Stomach (tissue), 9 donors: ENCODE data around the gene MANSC1. TPM values are rescaled to one million over a fixed set of nuclear protein-coding genes. Genes with fewer than 3 reads are reported as not detected.
A peak's percentile ranks its signal among the peaks of the same experiment; 100 is the strongest.

Source experiments
- DNase-seq, 2 donors: peaks; one replicate each; pipeline versions ENCODE4 v3.0.0 to v3.0.0-alpha.2; 2013 to 2019
- H3K27ac ChIP-seq, 5 donors: fragments of 200-600 bp in 4 of 5; sonication (generic) in 4 of 5; one replicate each; pipeline ENCODE4 v1.5.1; 2013 to 2019; ENCODE audit warnings: mild to moderate bottlenecking in 1 of 5, moderate library complexity in 1 of 5
- H3K27me3 ChIP-seq, 3 donors: fragments of 200-600 bp; sonication (generic); one replicate each; pipeline ENCODE4 v1.5.1; 2017 to 2019; ENCODE audit warnings: mixed run types in 1 of 3
- H3K36me3 ChIP-seq, 4 donors: fragments of 200-600 bp; sonication (generic); 1 replicate in 3 of 4; 2 replicates in 1 of 4; pipeline ENCODE4 v1.5.1; 2016 to 2019
- H3K4me1 ChIP-seq, 4 donors: fragments of 200-600 bp; sonication (generic); one replicate each; pipeline ENCODE4 v1.5.1; 2016 to 2019
- H3K4me3 ChIP-seq, 4 donors: fragments of 200-600 bp; sonication (generic) in 3 of 4; one replicate each; pipeline ENCODE4 v1.5.1; 2016 to 2019; ENCODE audit warnings: mild to moderate bottlenecking in 1 of 4
- H3K9me3 ChIP-seq, 4 donors: fragments of 200-600 bp; sonication (generic); one replicate each; pipeline ENCODE4 v1.5.1; 2016 to 2019
- CTCF ChIP-seq, 7 experiments: fragments of 450-650 bp in 4 of 7; fragments of 200-600 bp in 3 of 7; sonication (generic) in 3 of 7; IDR thresholded peaks; one replicate each; pipeline ENCODE4 v1.5.1; 2016 to 2019; ENCODE audit warnings: antibody characterized with exemption in 7 of 7, control low read depth in 2 of 7, mild to moderate bottlenecking in 1 of 7
- EP300 ChIP-seq: sonication (generic); formaldehyde crosslinking; IDR thresholded peaks from one replicate; pipeline ENCODE4 v1.6.1; 2017; ENCODE audit warnings: antibody characterized with exemption
- POLR2A ChIP-seq, 4 donors: fragments of 450-650 bp; IDR thresholded peaks; one replicate each; pipeline ENCODE4 v1.6.1; 2016; ENCODE audit warnings: antibody characterized with exemption in 4 of 4, control low read depth in 2 of 4, mild to moderate bottlenecking in 1 of 4, moderate library complexity in 1 of 4
- POLR2AphosphoS5 ChIP-seq, 3 donors: sonication (generic); formaldehyde crosslinking; IDR thresholded peaks; one replicate each; pipeline ENCODE4 v1.6.1; 2016; ENCODE audit warnings: antibody characterized with exemption in 3 of 3
- WGBS, 5 donors: extraction: QIAGEN DNeasy Blood & Tissue Kit in 3 of 5; methylation state at CpG; one replicate each; pipeline versions ENCODE4 v1.1.5 to v1.1.7; 2013 to 2018; 5-methylcytosine and 5-hydroxymethylcytosine counted together
- intact Hi-C: fragments of 100-400 bp; cut with DNase I; formaldehyde crosslinking; loops from one replicate; pipeline ENCODE4 v1.15.1; 2023; ENCODE audit warnings: low total_unique reads
- polyA plus RNA-seq, 3 donors: library from polyadenylated mRNA; stranded (reverse); fragments of 200-250 nt; gene quantifications; one replicate each; pipeline ENCODE4 v1.2.3, GENCODE V29; 2013
- total RNA-seq, 5 donors: library from RNA; depleted of rRNA; stranded (reverse); fragments of >200 nt; gene quantifications; one replicate each; pipeline versions ENCODE4 v1.1.0 to v1.2.3, GENCODE V29; 2014 to 2016
- donor health status: healthy with polysubstance abuse.
- donor health status: Bipolar disorder and iron deficiency.
- donor health status: healthy.

MANSC1 gene
- total and polyA plus RNA-seq, 8 donors = 0.29 to 35.7 (median 9.5) TPM

GRCh38 chr12:12379831-12380730 is 30.0 kb upstream of the MANSC1 start:
- peaks cover 0 to 6% (median 1%) of the 10 kb centered on the region in 4 donors for H3K36me3 ChIP-seq
- TF ChIP-seq POLR2A (IDR thresholded peaks at IDR 0.05) (no peak), EP300 (no peak), CTCF (IDR thresholded peaks at IDR 0.05) (no peak), POLR2AphosphoS5 (IDR thresholded peaks at IDR 0.05) (no peak)
- peak in 1 of 2 donors; percentile 42 for DNase-seq
- H3K27me3 ChIP-seq = no peaks in the 10 kb centered on the region
- H3K4me3 ChIP-seq = no peak overlapping the region
- no peaks in the 10 kb centered on the region for H3K9me3 ChIP-seq
- intact Hi-C loops = no loop called here
- WGBS, 5 donors = 54 to 61% (median 56%) methylated on average over 4 of the region's 4 CpGs
- H3K4me1 ChIP-seq = peaks cover 0 to 37% (median 15%) of the 10 kb centered on the region in 4 donors
- H3K27ac ChIP-seq = peak overlapping the region; percentile 20 to 59 (median 32)

- 70 to 92% (median 81%) methylated on average over 2 of the region's 2 CpGs for WGBS, 5 donors
- intact Hi-C loops = no loop called here
These were observed 28.6 kb upstream of the MANSC1 start for GRCh38 chr12:12378616-12379015.

GRCh38 chr12:12376646-12377448 is 26.8 kb upstream of the MANSC1 start:
- Histone ChIP-seq H3K4me1 (peaks cover 0 to 29% (median 12%) of the 10 kb centered on the region in 4 donors), H3K9me3 (no peaks in the 10 kb centered on the region), H3K27ac (no peak overlapping the region), H3K36me3 (peaks cover 3 to 16% (median 4%) of the 10 kb centered on the region in 4 donors), H3K27me3 (no peaks in the 10 kb centered on the region), H3K4me3 (no peak overlapping the region)
- intact Hi-C loops = no loop called here
- 79 to 84% (median 80%) methylated on average over 12 of the region's 12 CpGs for WGBS, 5 donors
- DNase-seq = peak in 1 of 2 donors; percentile 90
- peak in 1 of 3 donors; percentile 29 for TF ChIP-seq POLR2AphosphoS5 (IDR thresholded peaks at IDR 0.05)
- TF ChIP-seq CTCF (IDR thresholded peaks at IDR 0.05) = peak in 5 of 7 experiments; percentile 59 to 83 (median 74)
- no peak for TF ChIP-seq POLR2A (IDR thresholded peaks at IDR 0.05)
- TF ChIP-seq EP300 = no peak

More at GRCh38 chr12:12378616-12379015, 28.6 kb upstream of the MANSC1 start:
- no peak for DNase-seq
- TF ChIP-seq POLR2A (IDR thresholded peaks at IDR 0.05) = no peak
- TF ChIP-seq CTCF (IDR thresholded peaks at IDR 0.05) = no peak
- no peak for TF ChIP-seq EP300
- no peak for TF ChIP-seq POLR2AphosphoS5 (IDR thresholded peaks at IDR 0.05)
- Histone ChIP-seq H3K4me3 (no peak overlapping the region), H3K9me3 (no peaks in the 10 kb centered on the region), H3K36me3 (peaks cover 0 to 3% (median 0%) of the 10 kb centered on the region in 4 donors), H3K4me1 (peaks cover 0 to 29% (median 8%) of the 10 kb centered on the region in 4 donors), H3K27me3 (no peaks in the 10 kb centered on the region), H3K27ac (no peak overlapping the region)
